HG03139 (cell line): Measurements from ENCODE around the gene PRR18.

Source experiments
- ATAC-seq: cut with Tn5 transposase; IDR thresholded peaks from one replicate; pipeline ENCODE4 v1.9.1; 2021; ENCODE audit not compliant: unreplicated experiment

Gene PRR18

DNA sequence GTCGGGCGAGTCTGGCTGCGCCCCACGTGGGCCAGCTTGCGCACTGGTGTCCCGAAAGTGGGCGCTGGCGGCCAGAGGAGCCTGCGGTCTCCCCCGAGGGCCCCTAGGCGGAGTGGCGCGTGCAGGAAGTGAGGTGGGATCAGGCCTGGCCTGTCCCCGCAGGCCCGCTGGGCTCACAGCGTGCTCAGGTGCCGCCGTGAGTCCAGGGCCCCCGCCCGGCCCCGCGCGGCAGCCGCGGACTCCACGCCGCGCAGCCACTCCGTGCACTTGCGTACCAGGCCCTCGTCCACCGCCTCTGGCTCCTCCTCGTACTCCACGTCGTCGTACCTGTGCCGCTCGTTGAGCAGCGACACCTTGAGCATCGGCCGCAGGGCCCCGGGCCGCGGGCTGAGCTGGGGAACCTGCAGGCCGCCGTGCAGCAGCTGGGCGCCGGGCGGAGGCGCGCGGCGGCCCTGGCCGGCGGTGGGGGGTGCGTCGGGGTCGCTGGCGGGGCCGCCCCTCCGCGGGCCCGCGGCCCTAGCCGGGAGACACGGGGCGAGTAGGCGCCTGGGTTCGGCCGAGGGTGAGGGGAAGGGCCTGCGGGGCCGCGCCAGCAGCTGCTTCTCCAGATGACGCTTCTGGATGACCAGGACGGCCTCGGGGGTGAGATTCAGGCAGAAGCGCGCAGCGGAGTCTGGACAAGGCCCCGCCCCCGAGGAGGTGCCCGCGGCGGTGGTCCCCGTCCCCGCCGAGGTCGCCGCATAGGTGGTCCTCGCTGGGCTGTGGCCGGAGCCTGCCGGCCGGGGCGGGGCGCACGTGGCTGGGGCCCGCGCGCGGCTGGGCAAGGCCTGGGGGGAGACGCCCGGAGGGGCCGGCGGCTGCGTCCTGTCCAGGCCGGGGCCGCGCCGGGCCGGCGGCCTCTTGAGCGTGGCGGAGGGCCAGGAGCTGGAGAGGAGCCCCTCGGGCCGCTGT, 835 bp downstream of the PRR18 start:
- ATAC-seq, result no peak

DNA sequence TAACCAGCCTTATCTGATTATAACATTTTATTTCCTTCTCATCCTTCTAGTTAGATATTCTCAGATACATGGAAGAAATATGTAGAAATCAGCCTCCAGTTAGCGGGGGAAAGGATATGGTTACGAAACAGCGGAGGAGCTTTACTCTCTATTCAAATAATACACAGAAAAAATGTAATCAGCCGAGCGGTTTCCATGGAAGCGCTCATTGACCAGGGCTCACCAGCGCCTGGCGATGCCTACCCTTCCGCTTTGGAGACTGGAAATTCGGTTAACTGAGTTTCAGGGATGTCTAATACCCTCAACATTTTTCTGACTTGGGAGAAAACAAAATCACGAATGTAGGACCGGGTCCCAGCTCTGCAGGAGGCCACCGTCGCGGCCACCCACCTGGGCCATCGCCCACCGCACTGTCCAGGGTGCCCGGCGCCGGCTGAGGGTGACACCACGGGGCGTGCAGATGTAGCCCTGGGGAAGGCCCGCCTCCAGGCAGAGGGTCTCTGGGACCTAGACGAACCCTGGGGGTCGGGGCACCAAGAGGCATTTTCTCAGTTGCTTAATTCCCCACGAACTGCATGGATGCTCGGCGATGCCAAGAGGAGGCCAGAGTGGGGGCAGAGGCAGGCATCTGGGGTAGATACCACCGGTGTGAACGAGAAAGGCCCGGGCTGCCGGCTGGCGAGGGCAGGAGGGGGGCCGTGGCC, 1.7 kb downstream of the PRR18 start:
- no peak for ATAC-seq

DNA sequence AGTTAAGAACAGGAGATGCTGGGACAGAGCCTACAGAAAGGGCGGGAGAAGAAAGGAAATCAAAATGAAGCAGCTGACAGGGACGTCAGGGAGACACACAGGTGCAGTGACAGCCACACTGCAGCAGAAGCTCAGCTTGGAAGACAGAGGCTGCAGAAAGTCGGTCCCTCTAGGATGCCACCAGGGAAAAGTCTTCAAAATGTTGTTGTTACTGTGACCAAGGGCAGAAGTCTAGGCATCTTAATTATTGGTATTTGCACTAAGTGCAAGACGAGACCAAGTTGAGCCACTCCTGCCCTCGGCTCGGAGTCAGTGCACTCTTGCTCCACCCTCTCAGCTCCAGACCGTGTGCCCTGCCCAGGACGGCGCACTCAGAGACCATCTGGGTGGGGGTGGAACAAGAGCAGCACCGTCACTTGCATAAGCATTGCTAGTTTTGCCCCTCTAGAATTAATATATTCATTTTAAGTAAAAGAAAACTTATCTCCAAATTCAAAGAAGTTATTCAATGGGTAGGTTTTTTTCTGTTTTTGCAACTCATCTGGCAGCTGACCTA, 2.6 kb downstream of the PRR18 start:
- no peak for ATAC-seq

- no peak for ATAC-seq
These were observed 4.1 kb downstream of the PRR18 start for GRCh38 chr6:166304106-166304505.

- no peak for ATAC-seq
These were observed 6.3 kb downstream of the PRR18 start for GRCh38 chr6:166301611-166302529.

DNA sequence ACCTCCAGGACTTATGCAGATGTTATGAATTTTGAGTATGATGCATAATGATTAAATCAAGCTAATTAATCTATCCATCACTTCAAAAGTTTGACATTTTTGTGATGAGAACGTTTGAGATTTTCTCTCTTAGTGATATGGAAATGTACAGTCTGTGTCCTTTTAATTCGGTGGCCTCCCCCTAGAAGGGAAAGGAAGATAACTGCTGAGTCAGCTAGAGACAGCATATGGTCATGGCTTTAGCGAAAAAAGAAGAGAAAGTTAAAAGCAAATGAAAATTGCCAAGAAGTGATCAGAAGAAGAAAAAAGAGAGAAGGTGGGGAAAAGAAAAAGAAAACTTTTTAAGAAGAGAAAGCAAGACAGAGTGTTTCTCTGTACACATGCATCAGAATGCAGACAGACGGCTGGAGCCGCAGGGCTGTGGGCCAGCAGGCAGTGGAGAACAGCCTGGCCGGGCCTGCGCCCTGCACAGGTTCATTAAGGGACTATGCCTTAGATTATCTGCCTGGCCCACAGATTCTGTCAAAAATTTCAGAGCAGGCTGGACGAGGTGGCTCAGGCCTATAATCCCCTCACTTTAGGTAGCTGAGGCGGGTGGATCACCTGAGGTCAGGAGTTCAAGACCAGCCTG, 7.7 kb downstream of the PRR18 start:
- no peak for ATAC-seq

GRCh38 chr6:166297606-166298005, 10.6 kb downstream of the PRR18 start:
- ATAC-seq, result no peak

DNA sequence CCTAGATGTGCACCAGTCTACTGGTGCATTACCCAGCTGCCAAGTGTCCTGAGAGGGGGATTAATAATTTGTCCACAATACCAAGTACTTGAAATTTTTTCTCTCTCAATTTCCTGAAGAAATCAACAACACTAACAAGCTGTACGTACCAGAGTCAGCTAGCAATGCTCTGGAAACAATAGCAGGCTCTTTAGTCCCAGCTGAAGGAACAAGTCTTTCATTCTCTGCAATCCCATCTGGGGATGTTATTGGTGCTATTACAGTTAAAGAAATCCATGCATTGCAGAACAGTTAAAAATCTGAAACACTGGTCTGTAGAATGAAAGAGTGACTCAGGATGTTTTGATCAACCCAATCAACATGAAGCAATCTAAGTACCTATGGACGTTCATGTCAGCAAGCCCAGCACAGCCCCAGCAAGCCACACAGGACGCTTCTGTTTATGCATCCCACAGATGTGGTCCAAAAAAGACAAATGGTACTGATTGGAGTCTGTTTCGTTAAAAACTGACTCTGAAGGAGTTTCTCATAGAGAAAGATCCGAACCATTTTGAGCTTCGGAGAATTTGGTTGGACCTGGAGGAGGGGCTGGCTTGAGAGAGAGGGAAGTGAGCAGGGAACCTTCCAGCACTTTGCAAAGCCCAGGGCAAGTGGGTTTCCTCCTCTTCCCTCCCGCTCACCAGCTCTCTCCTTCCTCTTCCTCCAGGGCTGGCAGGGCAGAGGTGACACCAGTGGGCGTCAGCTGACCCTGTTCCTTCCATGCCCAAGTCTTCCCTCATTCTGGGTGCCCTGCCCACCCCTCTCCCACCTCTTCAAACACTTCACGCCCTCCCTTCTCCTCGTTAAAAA, 11.9 kb downstream of the PRR18 start:
- ATAC-seq, result no peak

- ATAC-seq, result no peak
These were observed 14.2 kb downstream of the PRR18 start for GRCh38 chr6:166293731-166294584.

DNA sequence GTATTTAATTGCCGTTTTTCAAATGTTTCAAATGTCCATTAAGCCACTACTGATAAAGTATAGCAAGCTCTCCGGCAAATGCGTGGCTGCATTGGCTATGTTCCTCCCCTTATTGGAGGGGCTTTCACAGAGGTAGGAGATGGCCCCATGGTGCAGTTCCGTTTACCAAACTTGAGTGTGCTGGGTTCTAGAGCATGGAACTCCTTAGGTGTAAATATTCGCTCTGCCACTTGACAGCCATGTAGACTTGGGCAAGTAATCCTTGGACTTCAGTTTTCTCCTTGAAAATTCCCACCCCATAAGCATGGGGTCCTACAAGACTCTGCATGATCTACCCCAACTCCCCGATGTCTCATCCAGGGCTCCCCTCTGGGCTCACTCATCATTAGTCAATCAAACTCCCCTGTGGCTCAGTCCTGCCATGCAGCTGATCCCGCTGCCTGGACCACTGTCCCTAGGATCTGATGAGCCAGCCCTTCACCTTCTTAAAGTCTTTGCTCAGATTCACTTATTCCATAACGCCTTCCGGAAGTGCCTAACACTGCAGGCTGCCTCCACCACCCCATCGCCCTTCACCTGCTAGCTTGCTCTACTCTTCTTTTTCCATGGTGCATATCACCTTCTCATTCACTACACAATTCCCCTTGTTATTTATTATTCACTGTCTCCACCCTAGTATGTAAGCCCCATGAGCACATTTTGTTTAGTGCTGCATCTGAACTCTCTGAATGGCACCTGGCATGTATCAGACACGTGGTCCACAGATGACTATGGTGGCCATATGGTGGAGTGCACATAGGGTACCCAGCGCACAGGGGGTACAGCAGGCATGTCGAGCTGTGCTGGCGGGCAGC, 18.8 kb downstream of the PRR18 start:
- ATAC-seq, result no peak

DNA sequence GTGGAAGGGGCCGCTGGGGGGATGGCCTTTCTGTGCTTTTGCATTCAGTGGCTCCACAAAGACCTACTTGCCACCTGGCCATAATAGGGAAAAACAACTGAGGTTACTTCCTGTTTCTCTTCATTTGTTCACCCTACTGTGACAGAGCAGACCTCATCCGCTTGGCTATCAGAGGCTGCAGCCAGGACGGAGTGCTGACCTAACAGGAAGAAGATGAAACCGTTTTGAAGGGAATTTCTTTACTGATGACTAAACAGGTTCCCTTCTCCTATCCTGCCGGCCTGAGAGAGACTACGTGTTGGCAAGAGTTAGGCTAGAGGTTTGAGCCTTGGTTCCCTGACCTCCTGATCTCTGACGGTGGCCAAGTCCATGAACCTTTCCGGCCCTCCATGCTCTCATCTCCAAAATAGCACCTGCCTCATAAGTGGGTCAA, 21.3 kb downstream of the PRR18 start:
- peak; percentile 98 for ATAC-seq

DNA sequence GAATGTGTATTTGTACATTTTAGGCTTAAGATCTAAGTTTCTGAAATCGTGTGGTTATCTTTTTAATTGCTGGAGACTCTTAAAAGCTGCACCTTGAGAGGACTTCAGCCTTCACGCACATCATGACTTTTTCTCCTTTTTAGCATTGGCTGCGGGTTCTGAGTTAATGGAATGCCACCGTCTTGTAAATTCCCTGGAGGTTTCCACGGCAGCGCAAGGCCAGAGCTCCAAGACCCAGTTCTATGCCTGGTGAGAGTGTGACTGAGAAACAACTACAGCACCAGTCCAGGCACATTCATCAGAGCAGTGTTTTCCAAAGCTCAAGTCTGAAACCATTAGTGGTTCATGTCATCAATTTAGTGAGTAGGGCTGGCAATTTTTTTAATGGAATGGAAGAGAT, 23.0 kb downstream of the PRR18 start:
- no peak for ATAC-seq

- no peak for ATAC-seq
These were observed 23.6 kb downstream of the PRR18 start for GRCh38 chr6:166284640-166285039.

DNA sequence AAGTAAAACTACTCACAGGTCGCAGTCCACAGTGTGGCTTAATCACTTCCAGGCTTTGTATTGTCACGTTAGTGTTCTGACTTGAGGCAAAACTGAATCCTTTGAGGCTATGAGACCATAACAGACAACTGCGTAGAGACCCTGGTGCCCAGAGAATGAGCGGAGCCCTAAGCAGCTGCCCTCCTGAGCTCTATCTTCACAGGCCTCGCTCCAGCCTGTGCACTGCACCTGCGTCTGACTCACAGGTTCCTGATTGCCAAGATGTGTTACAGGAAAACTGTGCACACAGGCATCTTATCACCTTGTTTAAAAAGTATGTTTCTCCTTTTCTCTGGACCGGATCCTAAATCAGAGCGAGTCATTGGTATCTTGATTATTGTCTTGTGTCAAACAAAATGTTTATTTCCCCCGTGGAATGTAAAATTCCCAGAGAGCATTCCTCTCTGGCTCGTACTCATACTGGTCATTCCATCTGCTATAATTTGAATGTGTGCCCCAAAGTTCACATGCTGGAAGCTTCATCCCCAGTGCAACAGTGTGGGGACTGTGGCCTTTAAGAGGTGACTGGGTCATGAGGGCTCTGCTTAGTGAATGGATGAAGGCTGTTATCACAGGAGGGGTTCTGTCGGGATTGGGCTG, 25.7 kb downstream of the PRR18 start:
- no peak for ATAC-seq

DNA sequence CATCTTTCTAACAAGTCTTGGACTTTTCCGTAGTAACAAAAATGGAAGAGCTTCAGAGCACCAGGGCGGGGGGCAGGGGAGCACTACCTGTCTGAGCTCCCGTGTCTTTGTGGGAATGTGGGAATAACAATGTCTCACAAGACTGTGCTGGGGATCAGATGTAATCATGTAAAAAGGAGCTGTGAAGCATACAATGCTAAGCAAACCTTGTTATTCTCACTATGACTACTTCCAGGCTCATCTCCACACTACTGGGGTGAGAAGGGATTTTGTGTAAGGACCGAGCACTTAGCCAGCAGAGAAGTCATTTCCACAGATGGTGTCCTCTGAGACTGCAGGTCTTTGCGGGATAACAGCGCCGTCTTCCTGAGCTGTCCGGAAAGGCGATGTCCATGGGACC, 27.1 kb downstream of the PRR18 start:
- no peak for ATAC-seq

DNA sequence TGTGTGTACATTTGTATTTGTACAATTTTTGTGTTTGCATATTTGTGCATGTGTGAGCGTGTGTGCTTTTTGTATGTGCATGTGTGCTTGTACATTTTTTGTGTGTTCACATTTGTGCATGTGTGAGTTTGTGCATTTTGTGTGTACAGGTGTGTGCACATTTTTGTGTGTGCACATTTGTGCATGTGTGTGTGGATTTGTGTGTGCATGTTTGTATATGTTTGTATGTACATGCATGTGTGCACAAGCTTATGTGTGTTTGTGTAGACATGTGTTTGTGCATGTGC, 28.9 kb downstream of the PRR18 start:
- ATAC-seq, result no peak
